Endothelial cell of umbilical vein (primary cell): Measurements from ENCODE around the gene CXorf66. TPM values are rescaled to one million over a fixed set of nuclear protein-coding genes. Genes with fewer than 3 reads are reported as not detected.

Source experiments
- BruUV-seq: library from RNA; stranded (reverse); fragments of 400-500 nt; replicated peaks from 2 replicates; lab custom pipeline; 2021; lab: Mats Ljungman, UMichigan
- CTCF ChIA-PET: fragments of 300-600, 350-600 bp; sonication (Branson Sonifier 250); formaldehyde crosslinking; loops from one replicate; lab custom pipeline; 2021; ENCODE audit warnings: antibody characterized with exemption, inconsistent platforms; lab: Charles Lee
- POLR2A ChIA-PET: fragments of 300-600, 350-600 bp; sonication (Branson Sonifier 250); formaldehyde crosslinking; loops from one replicate; lab custom pipeline; 2021; ENCODE audit warnings: antibody characterized with exemption, inconsistent platforms; lab: Charles Lee
- DNase-seq: peaks from one replicate; pipeline ENCODE4 v3.0.0-alpha.2; 2011; ENCODE audit warnings: low read depth, low spot score
- FAIRE-seq: peaks from 2 replicates; lab custom pipeline; 2011; peaks lifted over from hg19 to GRCh38; lab: Jason Lieb, UNC
- H2AFZ ChIP-seq: 2 replicates; pipeline ENCODE4 v1.6.0; 2012; ENCODE audit warnings: low read depth, low read length, control low read depth, inconsistent platforms
- H3K27ac ChIP-seq: 2 replicates; pipeline ENCODE4 v1.5.1; 2011; ENCODE audit warnings: low read depth, mild to moderate bottlenecking, control low read depth, low read length, moderate library complexity; ENCODE audit not compliant: insufficient read depth
- H3K27me3 ChIP-seq, 2 experiments: 2 replicates each; pipeline versions ENCODE4 v1.6.0 to v1.6.1; 2011; ENCODE audit warnings: low read length in 2 of 2, mixed read lengths in 1 of 2; ENCODE audit not compliant: control insufficient read depth in 2 of 2, insufficient read depth in 2 of 2
- H3K36me3 ChIP-seq, 2 experiments: 2 replicates in 1 of 2; 3 replicates in 1 of 2; pipeline ENCODE4 v1.5.1; 2011; ENCODE audit warnings: low read length in 2 of 2, mild to moderate bottlenecking in 1 of 2, moderate library complexity in 1 of 2; ENCODE audit not compliant: control insufficient read depth in 2 of 2, insufficient read depth in 2 of 2; ENCODE audit errors: extremely low read depth in 1 of 2
- H3K4me1 ChIP-seq: 3 replicates; pipeline ENCODE4 v1.5.1; 2011; ENCODE audit warnings: mild to moderate bottlenecking, low read length; ENCODE audit not compliant: control insufficient read depth, insufficient read depth; ENCODE audit errors: extremely low read depth
- H3K4me2 ChIP-seq: 2 replicates; pipeline ENCODE4 v1.6.1; 2011; ENCODE audit warnings: low read length, control low read depth, mixed read lengths; ENCODE audit not compliant: insufficient read depth
- H3K4me3 ChIP-seq, 3 experiments: fragments of 200-600 bp in 1 of 3; sonication (generic), shearing (Covaris generic) in 1 of 3; replicated peaks in 1 of 3; 2 replicates each; pipeline ENCODE4 v1.5.1; 2011 to 2016; ENCODE audit warnings: control low read depth in 3 of 3, low read length in 3 of 3, mild to moderate bottlenecking in 2 of 3, inconsistent platforms in 1 of 3, low read depth in 1 of 3, moderate library complexity in 1 of 3; ENCODE audit not compliant: insufficient read depth in 1 of 3
- H3K79me2 ChIP-seq: 2 replicates; pipeline ENCODE4 v1.6.0; 2012; ENCODE audit warnings: low read length, inconsistent platforms; ENCODE audit not compliant: control insufficient read depth, insufficient read depth
- H3K9ac ChIP-seq: replicated peaks from 2 replicates; pipeline ENCODE3; 2011; ENCODE audit warnings: low read length, control low read depth; ENCODE audit not compliant: insufficient read depth; ENCODE audit errors: extremely low read depth
- H3K9me1 ChIP-seq: replicated peaks from 3 replicates; pipeline ENCODE4 v1.6.0; 2011; ENCODE audit warnings: mild to moderate bottlenecking, low read length; ENCODE audit not compliant: control insufficient read depth, insufficient read depth; ENCODE audit errors: extremely low read depth
- H3K9me3 ChIP-seq: replicated peaks from 2 replicates; pipeline ENCODE4 v1.5.1; 2012; ENCODE audit warnings: low read length, inconsistent platforms; ENCODE audit not compliant: control insufficient read depth, insufficient read depth
- H4K20me1 ChIP-seq: replicated peaks from 2 replicates; pipeline ENCODE3; 2011; ENCODE audit warnings: mild to moderate bottlenecking, low read length; ENCODE audit not compliant: control insufficient read depth, insufficient read depth; ENCODE audit errors: extremely low read depth
- EZH2 ChIP-seq: IDR thresholded peaks from 2 replicates; pipeline ENCODE4 v1.6.1; 2012; ENCODE audit warnings: borderline replicate concordance, low read depth, mild to moderate bottlenecking, moderate library complexity, low read length, inconsistent platforms; ENCODE audit not compliant: severe bottlenecking
- FOS ChIP-seq: IDR thresholded peaks from 2 replicates; pipeline ENCODE4 v1.6.1; 2011; ENCODE audit warnings: mild to moderate bottlenecking, low read length, moderate library complexity, borderline replicate concordance; ENCODE audit not compliant: insufficient read depth
- GATA2 ChIP-seq: IDR thresholded peaks from 2 replicates; pipeline ENCODE4 v1.7.0; 2011; ENCODE audit warnings: low read depth, mild to moderate bottlenecking, moderate library complexity, mixed read lengths, low read length; ENCODE audit not compliant: insufficient read length, insufficient read depth
- JUN ChIP-seq: IDR thresholded peaks from 2 replicates; pipeline ENCODE4 v1.6.1; 2011; ENCODE audit warnings: borderline replicate concordance, low read depth; ENCODE audit not compliant: insufficient read length, insufficient read depth
- MYC ChIP-seq: IDR thresholded peaks from one replicate; pipeline ENCODE4 v1.6.1; 2011; ENCODE audit warnings: mild to moderate bottlenecking, low read depth, low read length
- POLR2A ChIP-seq: IDR thresholded peaks from 2 replicates; pipeline ENCODE4 v1.6.1; 2012; ENCODE audit warnings: low read depth, mild to moderate bottlenecking, control low read depth, low read length
- POLR2AphosphoS5 ChIP-seq: IDR thresholded peaks from 2 replicates; pipeline ENCODE4 v1.6.1; 2012; ENCODE audit warnings: low read depth, mild to moderate bottlenecking, control low read depth, low read length, moderate library complexity; ENCODE audit not compliant: insufficient read depth
- dilution Hi-C: fragments of 300-500 bp; cut with MboI; formaldehyde crosslinking; loops from one replicate; pipeline ENCODE4 v1.15.0; 2019; ENCODE audit warnings: low sequenced_read_pairs; ENCODE audit not compliant: extremely low pct_ligation_motif_present
- intact Hi-C: fragments of 100-400 bp; cut with micrococcal nuclease; formaldehyde crosslinking; loops from one replicate; pipeline ENCODE4 v1.10.0; 2022
- polyA plus RNA-seq, 4 experiments: library from polyadenylated mRNA; depleted of rRNA in 3 of 4; stranded (reverse) in 3 of 4; unstranded in 1 of 4; fragments of >200 nt; gene quantifications; 2 replicates each; pipeline versions ENCODE4 v1.2.1 to v1.2.3, GENCODE V29; 2011 to 2012; ENCODE audit warnings: missing spikeins in 1 of 4
- total RNA-seq: library from RNA; stranded (reverse); gene quantifications from 2 replicates; pipeline ENCODE4 v1.2.3, GENCODE V29; 2021
- TF ChIP-seq, protein P1 (sequence below): IDR thresholded peaks from 2 replicates; pipeline ENCODE4 v1.6.1; 2011; ENCODE audit not compliant: insufficient read depth, insufficient read length
- TF ChIP-seq, protein P2 (sequence below), 2 donors: IDR thresholded peaks; 1 replicate in 1 of 2; 2 replicates in 1 of 2; pipeline ENCODE4 v1.5.1; 2011; ENCODE audit warnings: low read length in 2 of 2, mild to moderate bottlenecking in 2 of 2, moderate library complexity in 2 of 2, control low read depth in 1 of 2, inconsistent platforms in 1 of 2, low read depth in 1 of 2; ENCODE audit not compliant: insufficient read depth in 1 of 2; ENCODE audit errors: extremely low read depth in 1 of 2

The CXorf66 gene
- total and polyA plus RNA-seq, 2 donors (not counting 3 experiments of a cell fraction or from before 2014, with no cell fraction given), result not detected

DNA sequence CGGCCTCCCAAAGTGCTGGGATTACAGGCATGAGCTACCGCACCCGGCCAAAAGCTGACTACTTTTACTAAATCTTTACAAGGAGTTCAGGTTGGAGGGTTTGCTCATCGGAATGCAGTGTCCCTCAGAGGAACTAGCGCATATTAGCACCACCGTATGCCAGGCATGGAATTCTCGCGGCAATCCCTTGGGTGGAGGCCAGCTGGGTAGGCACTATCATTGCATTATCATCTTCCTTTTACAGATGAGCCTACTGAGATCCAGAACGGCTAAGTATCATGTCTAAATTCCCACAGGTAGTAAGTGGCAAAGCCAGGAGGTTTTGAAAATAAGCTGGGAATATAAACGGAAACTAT is 6.1 kb upstream of the CXorf66 start:
- dilution Hi-C loops, result no loop called here
- intact Hi-C loops, result no loop called here
- ChIA-PET POLR2A (no interaction called here), CTCF (no interaction called here)
- no TSS peak for BruUV-seq
- TF ChIP-seq, protein P1, sequence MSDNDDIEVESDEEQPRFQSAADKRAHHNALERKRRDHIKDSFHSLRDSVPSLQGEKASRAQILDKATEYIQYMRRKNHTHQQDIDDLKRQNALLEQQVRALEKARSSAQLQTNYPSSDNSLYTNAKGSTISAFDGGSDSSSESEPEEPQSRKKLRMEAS, result no peak
- TF ChIP-seq GATA2, result no peak
- TF ChIP-seq MYC, result no peak
- TF ChIP-seq, protein P2, sequence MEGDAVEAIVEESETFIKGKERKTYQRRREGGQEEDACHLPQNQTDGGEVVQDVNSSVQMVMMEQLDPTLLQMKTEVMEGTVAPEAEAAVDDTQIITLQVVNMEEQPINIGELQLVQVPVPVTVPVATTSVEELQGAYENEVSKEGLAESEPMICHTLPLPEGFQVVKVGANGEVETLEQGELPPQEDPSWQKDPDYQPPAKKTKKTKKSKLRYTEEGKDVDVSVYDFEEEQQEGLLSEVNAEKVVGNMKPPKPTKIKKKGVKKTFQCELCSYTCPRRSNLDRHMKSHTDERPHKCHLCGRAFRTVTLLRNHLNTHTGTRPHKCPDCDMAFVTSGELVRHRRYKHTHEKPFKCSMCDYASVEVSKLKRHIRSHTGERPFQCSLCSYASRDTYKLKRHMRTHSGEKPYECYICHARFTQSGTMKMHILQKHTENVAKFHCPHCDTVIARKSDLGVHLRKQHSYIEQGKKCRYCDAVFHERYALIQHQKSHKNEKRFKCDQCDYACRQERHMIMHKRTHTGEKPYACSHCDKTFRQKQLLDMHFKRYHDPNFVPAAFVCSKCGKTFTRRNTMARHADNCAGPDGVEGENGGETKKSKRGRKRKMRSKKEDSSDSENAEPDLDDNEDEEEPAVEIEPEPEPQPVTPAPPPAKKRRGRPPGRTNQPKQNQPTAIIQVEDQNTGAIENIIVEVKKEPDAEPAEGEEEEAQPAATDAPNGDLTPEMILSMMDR (IDR thresholded peaks at IDR 0.05; ENCODE audit: extremely low read depth in 1 of 2, insufficient read depth in 1 of 2, low read depth in 1 of 2, low read length in 2 of 2), result no peak
- no peak for TF ChIP-seq POLR2A
- TF ChIP-seq JUN, result no peak
- TF ChIP-seq EZH2, result no peak
- no peak for TF ChIP-seq POLR2AphosphoS5
- TF ChIP-seq FOS, result no peak
- Histone ChIP-seq H3K36me3 (no peaks in the 10 kb centered on the region), H3K9me3 (no peaks in the 10 kb centered on the region), H2AFZ (no peak overlapping the region), H3K27me3 (no peaks in the 10 kb centered on the region), H3K4me3 (no peak overlapping the region), H3K9me1 (no peaks in the 10 kb centered on the region), H3K4me1 (no peaks in the 10 kb centered on the region), H4K20me1 (no peaks in the 10 kb centered on the region), H3K27ac (no peak overlapping the region), H3K4me2 (no peak overlapping the region), H3K9ac (no peak overlapping the region), H3K79me2 (no peaks in the 10 kb centered on the region)
- FAIRE-seq, result no peak
- DNase-seq, result no peak
